Activated T-helper 1 cell treated with Interleukin-2 at 50 U/mL for 16 hours (primary cell): ENCODE results near the gene INPP5D.
"Not testable (repeated sequence)": the region's sequence is repeated elsewhere in the genome, so short reads cannot be mapped to it uniquely, and the experiment has no call there.

Experiments
- DNase-seq: peaks from one replicate; pipeline ENCODE4 v3.0.0-alpha.2; 2020; ENCODE audit warnings: low read depth

The INPP5D gene

DNA sequence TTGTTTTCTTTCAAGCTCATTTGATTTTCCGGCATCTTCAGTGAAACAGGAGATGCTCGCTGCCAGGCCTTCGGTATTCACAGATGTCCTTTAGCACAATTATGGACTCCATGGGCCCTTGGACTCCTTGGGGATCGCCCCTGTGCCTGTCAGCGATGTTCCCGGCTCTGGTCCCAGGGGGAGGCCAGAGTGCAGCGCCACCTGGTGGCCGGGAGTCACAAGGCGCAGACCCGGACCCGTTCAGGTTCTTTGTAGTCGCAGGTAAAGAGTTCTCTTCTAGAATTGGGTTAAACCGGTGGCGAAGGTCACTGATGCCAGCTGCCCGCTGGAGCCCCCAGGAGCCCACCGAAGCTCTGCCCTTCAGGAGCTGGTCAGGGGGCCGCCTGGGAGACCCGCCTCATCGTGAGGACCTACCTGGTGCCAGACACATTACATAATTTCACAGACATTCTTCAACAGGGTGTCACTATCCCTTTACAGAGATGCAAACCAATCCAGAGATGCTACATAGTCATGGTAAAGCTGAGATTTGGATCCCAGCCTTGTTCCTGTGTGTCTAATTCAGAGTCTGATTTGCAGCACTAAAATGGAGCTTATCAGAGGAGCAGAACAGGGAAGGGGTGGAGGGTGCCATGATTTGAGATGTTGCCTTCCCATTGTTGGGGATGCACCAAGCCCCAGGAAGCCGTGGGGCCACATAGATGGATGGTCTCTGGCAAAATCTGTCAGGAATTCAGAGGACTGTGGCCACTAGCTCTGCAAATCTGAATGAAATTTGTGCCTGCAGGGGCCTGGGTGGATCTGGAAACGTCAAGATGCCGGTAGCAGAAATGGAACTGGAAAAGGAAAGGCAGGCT is 6.0 kb upstream of the INPP5D start:
- DNase-seq, result peak; percentile 58

DNA sequence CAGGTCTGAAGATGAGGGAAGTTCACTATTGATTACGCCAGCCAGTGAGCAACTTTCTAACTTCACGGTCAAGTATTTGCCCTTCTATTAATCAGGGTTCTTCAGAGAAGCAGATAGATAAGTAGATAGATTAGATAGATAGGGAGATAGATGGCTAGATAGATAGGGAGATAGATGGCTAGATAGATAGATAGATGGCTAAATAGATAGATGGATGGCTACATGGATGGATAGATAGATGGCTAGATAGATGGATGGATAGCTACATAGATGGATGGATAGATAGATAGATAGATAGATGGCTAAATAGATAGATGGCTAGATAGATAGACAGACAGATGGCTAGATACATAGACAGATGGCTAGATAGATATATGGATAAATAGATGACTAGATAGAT is 4.8 kb upstream of the INPP5D start:
- DNase-seq, result no peak

DNA sequence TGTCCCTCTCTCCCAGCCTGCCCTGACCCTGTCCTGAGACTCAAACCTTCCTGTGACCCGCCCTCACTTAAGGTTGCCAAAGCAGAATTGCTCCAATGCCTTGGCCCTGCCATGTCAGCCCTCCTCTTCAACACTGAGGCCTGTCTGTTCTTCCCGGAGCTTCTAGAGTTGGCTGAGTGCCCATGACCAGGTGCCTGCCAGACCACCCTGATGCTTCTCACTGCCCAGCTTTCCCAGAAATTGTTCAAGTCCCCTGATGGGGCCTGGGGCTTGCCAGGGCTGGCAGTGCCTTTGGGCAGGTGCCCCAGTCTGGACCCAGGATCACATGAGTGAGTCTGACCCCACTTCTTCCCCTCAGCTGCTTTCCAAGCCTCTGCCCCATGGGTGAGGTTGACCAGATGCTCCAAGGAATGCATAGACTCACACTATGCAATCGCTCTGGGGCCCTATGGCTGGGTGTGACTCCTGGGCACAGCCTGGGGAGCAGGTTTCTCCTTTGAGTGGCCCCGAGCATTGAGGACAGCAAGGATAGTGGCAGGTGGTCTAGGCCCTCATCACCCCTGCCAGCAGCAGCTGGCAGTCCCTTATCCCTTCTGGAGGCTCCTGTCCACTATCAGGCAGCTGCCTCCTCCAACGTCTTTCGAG is 3.1 kb upstream of the INPP5D start:
- no peak for DNase-seq

DNA sequence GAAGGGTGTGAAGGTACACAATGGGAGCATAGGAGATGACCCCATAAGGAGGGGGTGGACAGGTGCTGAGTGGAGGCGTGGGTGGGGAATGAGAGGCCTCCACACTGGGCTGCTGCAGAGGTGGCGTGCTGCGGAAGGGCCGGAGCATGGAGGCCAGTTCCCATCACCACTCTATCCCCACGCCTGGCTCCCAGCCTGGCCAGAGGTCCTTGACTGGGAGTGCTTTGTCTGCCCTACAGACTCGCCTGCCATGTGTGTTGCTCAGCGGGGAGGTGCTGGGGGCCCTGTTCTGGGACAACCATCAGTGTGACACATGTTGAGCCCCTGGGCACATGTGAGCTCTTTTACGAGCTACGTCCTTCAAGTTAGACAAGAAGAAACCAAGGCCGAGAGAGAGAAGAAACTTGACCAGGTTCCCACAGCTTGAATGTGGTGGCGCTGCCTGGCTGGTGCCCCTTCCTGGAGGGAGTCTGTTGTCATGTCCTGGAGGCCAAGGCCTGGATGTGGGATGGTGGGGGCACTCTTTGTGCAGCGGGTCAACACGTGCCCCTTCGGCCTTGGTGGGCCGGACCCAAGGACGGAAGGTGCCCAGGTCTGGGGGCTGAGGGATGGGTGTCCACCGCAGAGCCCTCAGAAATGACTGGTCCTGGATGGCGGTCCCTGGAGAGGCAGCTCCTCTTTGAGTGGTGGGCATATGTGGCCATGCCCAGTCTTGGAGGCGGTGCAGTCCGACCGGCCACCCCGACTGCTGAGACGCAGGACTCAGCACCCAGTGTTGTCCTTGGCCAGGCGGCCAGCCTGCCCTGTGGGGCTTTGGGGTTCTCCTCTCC is 1.2 kb upstream of the INPP5D start:
- DNase-seq, result no peak

DNA sequence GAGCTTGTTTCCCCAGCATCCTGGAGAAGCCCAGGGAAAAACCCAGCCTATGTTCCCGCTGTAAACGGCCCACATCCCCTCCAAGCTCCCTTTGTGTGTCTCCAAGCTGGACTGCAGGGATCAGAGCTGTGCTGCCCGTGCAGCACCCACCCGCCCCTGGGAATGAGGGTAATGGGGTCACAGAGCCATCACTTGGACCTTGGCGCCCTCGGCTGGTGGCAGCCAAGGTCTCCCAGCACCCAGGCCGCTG is 670 bp upstream of the INPP5D start:
- no peak for DNase-seq

DNA sequence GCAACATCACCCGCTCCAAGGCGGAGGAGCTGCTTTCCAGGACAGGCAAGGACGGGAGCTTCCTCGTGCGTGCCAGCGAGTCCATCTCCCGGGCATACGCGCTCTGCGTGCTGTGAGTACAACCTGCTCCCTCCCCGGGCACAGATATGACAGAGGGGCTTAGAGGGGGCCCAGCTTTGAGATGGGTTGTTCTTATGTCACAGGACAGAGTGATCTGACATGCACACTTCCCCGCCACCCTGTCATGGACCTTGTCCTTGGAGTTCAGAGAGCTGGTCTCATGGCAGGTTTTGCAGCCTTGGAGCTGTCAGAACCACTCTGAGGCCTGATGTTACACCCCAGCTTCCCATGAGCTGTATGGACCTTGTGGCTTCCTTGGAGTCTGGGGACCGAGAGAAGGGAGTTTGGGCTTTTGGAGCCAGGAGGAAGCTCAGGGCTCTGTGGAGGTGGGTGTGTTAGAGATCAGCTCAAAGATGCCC is 398 bp downstream of the INPP5D start:
- no peak for DNase-seq

DNA sequence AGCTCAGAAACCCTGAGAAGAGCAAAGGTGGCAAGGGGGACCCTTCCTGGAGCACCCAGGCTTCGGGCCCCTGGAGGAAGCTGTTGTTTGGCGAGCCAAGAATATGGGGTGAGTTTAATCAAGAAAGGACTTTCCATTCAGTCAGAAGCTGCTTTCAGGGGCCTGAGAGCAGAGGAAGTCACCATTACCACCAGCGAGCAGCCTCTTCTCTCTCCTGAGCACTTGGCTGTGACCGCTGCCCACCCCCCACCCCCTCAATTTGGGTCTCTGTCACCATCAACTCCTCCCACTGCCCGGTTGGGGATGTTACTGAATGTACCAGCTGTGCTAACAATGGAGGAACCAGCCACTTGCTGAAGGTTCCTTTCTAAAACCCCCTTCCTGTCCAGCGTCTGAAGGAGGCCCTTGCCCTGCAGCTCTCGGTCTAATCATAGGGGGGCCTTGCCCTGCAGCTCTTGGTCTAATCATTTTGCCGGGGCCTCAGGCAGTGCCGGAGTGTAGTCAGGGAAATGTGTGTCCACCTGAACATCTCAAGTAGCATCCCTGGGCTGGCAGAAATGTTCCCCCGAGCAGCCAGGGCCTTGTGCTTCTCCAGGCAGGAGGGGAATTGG is 943 bp downstream of the INPP5D start:
- DNase-seq, result no peak

DNA sequence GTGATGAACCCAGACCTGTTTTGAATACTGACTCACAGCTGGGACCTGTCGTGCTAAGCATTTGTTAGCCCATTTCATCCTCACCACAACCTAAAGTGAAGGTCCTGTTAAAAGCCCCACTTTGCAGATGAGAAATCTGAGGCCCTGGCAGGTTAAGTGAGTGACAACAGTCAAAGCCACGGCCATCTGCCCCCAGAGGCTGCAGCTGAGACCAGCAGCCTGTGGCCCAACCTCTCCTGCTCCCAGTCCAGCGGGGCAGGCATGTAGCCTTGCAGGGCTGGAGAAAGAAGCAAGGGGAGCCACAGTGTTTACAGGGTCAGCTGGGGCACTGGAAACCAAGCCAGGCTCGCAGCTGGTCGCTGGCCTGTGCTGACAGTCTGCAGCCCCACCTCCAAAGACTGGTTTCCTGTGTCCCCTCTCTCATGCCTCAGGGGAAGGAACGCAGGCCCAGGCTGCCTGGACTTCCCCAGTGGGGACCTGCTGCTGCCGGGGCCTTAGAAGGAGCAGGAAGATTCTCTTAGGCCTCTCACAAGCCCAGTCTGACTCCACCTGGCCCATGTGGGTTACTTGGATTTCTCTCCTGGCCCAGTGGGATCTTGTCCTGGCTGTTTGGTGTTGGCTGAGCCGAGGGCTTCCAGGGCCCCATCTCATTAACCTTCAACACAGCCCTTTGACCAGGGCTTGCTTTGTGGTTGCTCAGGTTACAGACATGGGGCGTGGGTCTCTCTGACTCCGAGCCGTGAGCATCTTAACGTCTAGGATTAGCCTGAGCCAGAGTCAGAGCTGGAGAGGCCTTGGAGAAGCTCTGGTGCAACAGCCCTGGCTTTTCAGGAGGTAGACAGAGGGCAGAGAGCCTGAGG is 1.7 kb downstream of the INPP5D start:
- no peak for DNase-seq

DNA sequence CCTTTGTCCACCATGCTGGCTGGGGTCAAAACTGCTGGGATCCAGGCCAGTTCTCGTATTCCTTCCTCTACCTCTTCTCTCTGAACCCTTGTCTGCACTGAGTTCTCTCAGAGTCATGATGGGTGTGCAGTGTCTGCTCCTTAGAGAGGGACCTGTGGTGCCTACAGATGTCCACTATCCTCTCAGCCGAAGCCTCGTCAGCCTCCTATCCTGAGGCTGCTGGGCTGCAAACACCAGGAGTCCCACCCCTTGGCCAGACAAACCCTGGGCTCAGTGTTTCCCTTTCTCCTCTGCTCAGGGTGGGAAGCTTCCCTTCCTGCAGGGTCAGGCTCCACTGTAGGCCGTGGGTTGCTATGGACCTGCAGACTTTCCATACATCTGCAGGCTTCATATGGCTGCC is 2.3 kb downstream of the INPP5D start:
- no peak for DNase-seq

DNA sequence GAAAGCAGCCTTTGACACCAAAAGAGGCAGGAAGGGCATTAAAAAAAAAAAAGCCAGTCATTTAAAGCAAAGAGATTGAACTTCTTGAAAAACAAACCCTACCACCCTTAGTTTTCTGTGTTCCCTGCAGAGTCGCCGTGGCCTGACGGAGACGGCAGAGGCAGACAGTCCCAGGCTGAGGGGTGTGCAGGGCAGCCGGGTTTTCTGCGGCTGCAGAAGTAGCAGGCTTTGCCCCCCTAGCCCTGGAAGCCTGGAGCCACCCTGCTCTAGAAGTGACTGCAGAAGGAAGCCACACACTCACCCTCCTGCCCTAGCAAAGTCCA is 2.8 kb downstream of the INPP5D start:
- no peak for DNase-seq

DNA sequence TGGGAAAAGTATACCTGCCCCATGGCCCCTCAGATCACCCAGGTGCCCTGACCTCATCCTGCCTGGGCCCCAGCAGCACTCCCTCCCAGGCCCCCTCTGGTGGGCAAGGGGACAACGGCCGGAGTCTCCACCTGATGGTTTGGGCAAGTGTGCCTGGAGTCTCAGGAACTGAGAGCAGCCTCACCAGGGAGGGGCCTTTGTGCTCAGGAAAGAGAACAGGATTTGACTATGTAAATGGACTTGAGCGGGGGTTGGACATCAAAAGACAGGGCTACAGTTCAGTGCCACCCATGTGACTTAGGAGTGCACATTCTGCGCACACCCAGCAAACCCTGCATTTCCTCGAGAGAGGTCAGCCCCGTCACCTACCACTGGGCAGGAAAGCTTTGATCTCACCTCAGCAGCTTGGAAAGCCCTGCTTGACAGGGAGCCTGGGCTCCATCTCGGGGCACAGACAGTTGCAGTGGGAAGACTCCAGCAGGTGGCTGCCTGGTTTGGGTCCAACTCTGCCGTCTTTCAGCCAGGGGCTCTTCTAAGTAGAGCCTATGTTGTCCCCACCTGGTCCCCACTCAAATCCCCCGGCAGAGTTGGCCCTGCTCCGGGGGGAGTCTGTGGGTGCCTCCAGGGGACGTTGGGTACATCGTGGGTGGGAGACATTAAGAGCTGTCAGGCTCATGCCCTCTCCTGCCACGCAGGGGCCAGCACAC is 3.3 kb downstream of the INPP5D start:
- no peak for DNase-seq

DNA sequence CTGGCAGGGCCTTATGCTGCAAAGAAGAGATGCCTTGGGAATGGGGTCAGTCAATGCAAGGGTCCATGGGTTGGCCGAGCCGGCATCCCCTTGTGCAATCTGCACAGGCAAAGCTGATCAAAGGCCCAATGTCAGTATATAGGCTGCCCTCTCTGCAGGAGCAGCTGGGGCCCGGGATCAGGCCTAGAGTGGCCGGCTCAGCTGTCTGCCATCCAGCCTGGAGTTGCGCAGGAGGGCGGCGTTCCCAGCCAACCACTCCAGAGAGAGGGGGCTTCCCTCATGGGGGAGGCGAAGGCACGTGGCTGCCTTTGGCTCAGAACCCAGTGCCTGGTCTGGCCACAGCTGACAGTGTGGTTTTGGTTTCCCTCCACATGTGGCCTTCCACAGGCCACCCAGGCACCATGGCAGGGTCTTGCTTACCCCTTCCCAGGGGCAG is 3.9 kb downstream of the INPP5D start:
- DNase-seq, result no peak

DNA sequence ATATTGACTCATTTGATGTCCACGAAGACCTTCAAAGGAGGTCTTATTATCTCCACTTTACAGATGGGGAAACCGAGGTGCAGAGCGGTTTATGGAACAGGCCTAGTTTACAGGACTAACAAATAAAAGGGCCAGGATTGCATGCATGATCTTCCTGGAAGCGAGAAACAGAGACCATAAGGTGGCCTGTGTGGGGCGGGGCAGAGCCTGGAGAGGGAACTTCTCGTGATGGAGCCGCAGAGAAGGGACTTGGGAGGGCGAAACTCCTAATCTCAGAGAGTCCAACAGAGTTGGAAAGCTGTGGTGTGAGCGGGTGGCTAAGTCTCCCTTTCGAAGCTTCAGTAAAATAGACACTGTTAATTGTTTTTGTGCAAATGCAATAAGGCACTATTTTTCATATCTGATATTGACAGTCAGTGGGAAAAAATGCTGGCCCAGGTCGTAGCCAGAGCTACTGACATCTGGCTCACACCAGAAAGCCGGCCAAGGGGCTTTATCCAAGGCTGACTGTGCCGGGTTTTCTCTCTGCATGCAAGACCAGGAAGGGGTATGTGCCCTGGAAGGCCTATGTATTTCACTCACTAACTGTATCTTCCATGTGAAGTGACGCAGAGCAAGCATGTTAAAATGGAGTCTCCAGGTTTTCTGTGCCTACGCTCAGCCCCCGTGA is 4.5 kb downstream of the INPP5D start:
- DNase-seq, result no peak

DNA sequence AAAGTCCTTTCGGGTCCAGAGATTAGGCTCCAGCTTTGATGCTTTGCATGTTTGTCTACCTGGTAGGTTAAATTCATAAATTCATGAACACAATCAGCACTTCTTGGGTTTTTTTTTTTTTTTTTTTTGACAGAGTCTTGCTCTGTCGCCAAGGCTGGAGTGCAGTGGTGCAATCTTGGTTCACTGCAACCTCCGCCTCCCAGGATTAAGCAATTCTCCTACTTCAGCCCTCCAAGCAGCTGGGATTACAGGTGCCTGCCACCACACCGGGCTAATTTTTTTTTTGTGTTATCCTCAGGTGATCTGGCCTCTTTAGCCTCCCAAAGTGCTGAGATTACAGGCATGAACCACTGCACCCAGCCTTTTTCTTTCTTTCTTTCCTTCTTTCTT is 5.1 kb downstream of the INPP5D start:
- DNase-seq, result not testable (repeated sequence)

DNA sequence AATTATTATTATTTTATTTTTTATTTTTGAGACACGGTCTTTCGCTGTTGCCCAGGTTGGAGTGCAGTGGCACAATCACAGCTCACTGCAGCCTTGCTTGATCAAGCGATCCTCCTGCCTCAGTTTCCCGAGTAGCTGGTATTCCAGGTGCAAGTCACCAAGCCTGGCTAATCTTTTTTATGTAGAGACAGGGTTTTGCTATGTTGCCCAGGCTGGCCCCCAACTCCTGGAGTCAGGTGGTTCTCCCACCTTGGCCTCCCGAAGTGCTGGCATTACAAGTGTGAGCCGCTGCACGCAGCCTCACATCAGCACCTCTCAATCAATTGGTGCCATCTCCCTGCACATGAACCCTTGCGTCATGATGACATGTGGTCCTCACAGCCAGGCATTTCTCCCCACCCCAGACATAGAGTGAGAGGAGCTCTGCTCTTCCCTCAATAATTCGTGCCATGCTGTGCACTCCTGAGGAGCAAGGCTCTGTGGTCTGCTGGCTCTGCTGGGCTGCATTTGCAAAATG is 5.9 kb downstream of the INPP5D start:
- no peak for DNase-seq

DNA sequence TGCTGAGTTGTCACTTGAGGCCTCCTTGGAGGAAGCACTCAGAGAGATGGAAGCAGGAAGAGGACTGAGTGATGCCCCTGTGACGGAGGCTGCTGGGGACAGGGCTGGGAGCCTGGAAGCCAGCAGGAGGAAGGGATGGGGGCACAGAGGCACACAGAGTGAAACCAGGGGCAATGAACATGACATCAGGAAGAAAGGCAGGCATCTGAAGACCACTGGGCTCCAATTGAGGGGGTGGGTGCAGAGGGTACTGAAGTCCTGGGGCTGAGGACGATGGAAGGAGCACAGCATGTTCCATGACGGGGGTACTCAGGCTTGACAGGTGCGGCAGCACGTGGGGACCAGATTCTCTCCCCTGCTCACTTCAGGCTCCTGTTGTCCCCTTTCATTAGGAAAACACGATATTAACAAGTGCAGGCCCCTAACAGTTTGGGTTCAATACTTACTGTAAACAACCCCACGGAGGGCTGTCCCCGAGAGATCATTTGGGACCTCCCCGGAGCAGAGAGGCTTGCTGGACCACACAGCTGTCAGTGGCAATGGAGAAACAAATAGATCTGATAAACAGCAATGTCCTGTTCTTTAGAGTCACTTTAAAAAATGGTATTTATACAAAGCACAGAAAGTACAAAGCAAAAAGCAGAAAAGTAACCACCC is 8.7 kb downstream of the INPP5D start:
- no peak for DNase-seq

DNA sequence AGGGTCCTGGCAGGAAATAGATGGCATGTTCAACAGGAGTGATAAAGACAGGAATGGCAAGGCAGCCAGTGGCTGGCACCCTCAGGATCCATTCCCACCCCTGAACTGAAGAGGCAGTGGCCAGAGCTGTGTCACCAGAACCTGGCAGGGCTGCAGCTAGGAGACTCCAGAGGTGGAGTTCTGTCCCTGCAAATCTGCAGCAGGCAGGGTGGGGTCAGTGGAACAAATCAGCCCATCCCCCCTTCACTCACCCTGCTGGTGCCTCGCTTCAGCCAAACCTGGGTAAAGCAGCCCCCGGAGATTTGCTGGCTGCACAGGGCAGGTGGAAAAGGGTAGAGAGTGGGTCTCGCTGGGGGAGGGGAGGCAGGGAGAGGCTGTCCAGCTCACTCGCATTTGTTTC is 12.7 kb downstream of the INPP5D start:
- no peak for DNase-seq

DNA sequence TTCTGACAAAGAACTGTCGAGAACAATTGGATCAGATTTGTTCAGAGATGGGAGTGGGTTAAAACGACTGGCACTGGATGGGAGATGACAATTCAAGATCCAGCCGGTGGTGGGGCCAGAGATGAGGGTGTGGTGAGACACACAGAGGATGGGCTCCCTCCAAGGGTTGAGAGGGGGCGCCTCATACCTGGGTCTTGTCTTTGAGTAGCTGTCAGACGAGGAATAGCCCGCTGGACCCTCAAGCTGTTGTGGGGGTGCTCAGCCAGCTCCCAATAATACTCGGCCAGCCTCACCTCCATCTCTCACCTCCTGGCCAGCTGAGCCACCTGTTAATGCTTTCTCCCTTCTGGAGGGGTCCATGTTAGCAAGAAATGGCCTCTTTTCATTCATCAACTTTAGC is 14.0 kb downstream of the INPP5D start:
- DNase-seq, result no peak

DNA sequence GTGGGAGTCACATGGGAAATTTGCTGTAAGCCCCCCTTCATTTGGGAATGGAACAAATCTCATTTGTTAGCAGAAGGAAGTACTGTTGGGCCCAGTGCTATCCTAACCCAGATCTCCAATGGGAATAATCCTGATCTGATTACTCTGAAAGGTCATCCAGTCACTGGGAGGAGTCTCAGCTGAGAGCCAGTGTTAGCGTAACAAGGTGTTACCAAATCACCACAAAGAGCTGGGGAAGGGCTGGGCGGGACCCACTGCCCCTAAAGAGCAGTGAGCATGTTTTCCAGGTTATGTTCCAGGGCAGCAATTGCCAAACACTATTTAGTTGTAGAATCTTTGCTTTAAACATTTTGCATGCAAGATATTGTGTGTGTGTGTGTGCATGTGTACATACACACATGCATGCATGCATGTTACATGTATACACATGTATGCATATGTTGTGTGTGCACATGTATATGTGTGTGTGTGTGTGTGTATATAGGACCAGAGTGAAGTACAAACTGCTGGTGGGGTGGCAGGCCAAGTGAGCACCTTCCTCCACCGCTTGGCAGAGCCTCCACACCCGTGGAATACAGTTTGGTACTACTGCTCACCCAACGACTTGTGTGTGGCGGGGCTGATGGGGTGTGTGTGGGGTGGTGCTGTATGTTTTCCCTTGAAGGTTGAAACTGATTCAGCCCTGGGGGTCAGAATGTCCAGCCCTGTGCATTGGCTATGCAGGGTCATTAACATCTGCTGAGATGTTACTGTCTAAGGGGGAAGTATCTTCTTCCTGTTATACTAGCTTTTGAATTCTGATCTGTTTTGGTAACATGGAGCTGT is 15.2 kb downstream of the INPP5D start:
- DNase-seq, result no peak
